ENCODE results near the gene ALKBH2. TPM values are rescaled to one million over a fixed set of nuclear protein-coding genes. Genes with fewer than 3 reads are reported as not detected.

ALKBH2 gene
- total RNA-seq: 10.6 to 13.1 TPM (median 12.7 TPM) in 3 replicates
- long read RNA-seq, partial matches to known transcripts: 4 of 14 reads
- long read RNA-seq, other reads (novel, unspliced or antisense): 6 of 14 reads

GRCh38 chr12:109093022-109093918, at the start of gene ALKBH2:
TSS of gene ALKBH2 (minus strand) at chr12:109093472. CDS start at chr12:109092786, 686 bp downstream.
- Mint-ChIP-seq H3K36me3 (ENCODE audit: low read depth) (peaks cover 6% of the 10 kb centered on the region), H3K4me3 (ENCODE audit: unreplicated experiment) (peak within 1 kb of the TSS; percentile 75), H3K27me3 (ENCODE audit: low read depth) (no peaks in the 10 kb centered on the region), H3K27ac (ENCODE audit: unreplicated experiment) (peak within 1 kb of the TSS; percentile 91), H3K9me3 (ENCODE audit: low read depth) (no peaks in the 10 kb centered on the region), H3K4me1 (ENCODE audit: low read depth) (peaks cover 33% of the 10 kb centered on the region)
- peak; percentile 95 for DNase-seq (ENCODE audit: low spot score)
- TF ChIP-seq, protein P1, sequence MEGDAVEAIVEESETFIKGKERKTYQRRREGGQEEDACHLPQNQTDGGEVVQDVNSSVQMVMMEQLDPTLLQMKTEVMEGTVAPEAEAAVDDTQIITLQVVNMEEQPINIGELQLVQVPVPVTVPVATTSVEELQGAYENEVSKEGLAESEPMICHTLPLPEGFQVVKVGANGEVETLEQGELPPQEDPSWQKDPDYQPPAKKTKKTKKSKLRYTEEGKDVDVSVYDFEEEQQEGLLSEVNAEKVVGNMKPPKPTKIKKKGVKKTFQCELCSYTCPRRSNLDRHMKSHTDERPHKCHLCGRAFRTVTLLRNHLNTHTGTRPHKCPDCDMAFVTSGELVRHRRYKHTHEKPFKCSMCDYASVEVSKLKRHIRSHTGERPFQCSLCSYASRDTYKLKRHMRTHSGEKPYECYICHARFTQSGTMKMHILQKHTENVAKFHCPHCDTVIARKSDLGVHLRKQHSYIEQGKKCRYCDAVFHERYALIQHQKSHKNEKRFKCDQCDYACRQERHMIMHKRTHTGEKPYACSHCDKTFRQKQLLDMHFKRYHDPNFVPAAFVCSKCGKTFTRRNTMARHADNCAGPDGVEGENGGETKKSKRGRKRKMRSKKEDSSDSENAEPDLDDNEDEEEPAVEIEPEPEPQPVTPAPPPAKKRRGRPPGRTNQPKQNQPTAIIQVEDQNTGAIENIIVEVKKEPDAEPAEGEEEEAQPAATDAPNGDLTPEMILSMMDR (IDR thresholded peaks at IDR 0.05): peak; percentile 98

DNA sequence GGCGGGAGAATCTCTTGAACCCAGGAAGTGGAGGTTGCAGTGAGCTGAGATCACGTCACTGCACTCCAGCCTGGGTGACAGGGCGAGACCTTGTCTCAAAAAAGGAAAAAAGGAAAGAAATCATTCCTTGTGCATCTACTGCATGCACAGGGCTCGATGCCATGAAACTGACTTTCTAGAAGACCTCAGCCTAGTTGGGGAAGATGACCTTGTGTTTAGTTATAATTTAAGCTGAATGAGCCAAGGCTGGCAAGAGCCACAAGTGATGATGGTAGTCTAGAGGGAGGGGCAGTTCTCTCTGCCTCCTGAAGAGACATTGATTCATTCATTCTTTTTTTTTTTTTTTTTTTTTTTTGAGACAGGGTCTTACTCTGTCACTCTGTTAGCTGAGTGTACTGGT, 47.3 kb upstream of the ALKBH2 start:
- TF ChIP-seq, protein P1 (IDR thresholded peaks at IDR 0.05): no peak
- DNase-seq (ENCODE audit: low spot score): no peak
- H3K4me3 Mint-ChIP-seq (ENCODE audit: unreplicated experiment): no peak overlapping the region
- peaks cover 1% of the 10 kb centered on the region for H3K27me3 Mint-ChIP-seq (ENCODE audit: low read depth)
- H3K36me3 Mint-ChIP-seq (ENCODE audit: low read depth): peaks cover 3% of the 10 kb centered on the region
- H3K4me1 Mint-ChIP-seq (ENCODE audit: low read depth): no peaks in the 10 kb centered on the region
- peaks cover 9% of the 10 kb centered on the region for H3K9me3 Mint-ChIP-seq (ENCODE audit: low read depth)
- H3K27ac Mint-ChIP-seq (ENCODE audit: unreplicated experiment): no peak overlapping the region

- no peak overlapping the region for H3K27ac Mint-ChIP-seq (ENCODE audit: unreplicated experiment)
- no peak for DNase-seq (ENCODE audit: low spot score)
- H3K4me3 Mint-ChIP-seq (ENCODE audit: unreplicated experiment): no peak overlapping the region
- TF ChIP-seq, protein P1 (IDR thresholded peaks at IDR 0.05): no peak
- peaks cover 4% of the 10 kb centered on the region for H3K36me3 Mint-ChIP-seq (ENCODE audit: low read depth)
- no peaks in the 10 kb centered on the region for H3K4me1 Mint-ChIP-seq (ENCODE audit: low read depth)
- peaks cover 16% of the 10 kb centered on the region for H3K9me3 Mint-ChIP-seq (ENCODE audit: low read depth)
- H3K27me3 Mint-ChIP-seq (ENCODE audit: low read depth): peaks cover 6% of the 10 kb centered on the region
Observed at GRCh38 chr12:109139791-109140190, 46.5 kb upstream of the ALKBH2 start.

DNA sequence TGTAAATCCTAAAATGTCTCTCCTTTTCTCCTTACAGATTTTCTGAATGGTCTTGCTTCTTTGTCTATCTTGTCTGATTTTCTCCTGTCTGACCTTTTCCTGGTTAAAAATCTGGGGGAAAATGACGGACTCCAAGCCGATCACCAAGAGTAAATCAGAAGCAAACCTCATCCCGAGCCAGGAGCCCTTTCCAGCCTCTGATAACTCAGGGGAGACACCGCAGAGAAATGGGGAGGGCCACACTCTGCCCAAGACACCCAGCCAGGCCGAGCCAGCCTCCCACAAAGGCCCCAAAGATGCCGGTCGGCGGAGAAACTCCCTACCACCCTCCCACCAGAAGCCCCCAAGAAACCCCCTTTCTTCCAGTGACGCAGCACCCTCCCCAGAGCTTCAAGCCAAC, 46.1 kb upstream of the ALKBH2 start:
- Mint-ChIP-seq H3K27me3 (ENCODE audit: low read depth) (peaks cover 6% of the 10 kb centered on the region), H3K9me3 (ENCODE audit: low read depth) (peaks cover 16% of the 10 kb centered on the region), H3K4me1 (ENCODE audit: low read depth) (no peaks in the 10 kb centered on the region), H3K27ac (ENCODE audit: unreplicated experiment) (no peak overlapping the region), H3K4me3 (ENCODE audit: unreplicated experiment) (no peak overlapping the region), H3K36me3 (ENCODE audit: low read depth) (peaks cover 4% of the 10 kb centered on the region)
- DNase-seq (ENCODE audit: low spot score): no peak
- TF ChIP-seq, protein P1 (IDR thresholded peaks at IDR 0.05): no peak

- peaks cover 16% of the 10 kb centered on the region for H3K9me3 Mint-ChIP-seq (ENCODE audit: low read depth)
- peaks cover 4% of the 10 kb centered on the region for H3K36me3 Mint-ChIP-seq (ENCODE audit: low read depth)
- H3K27ac Mint-ChIP-seq (ENCODE audit: unreplicated experiment): no peak overlapping the region
- DNase-seq (ENCODE audit: low spot score): no peak
- peaks cover 8% of the 10 kb centered on the region for H3K27me3 Mint-ChIP-seq (ENCODE audit: low read depth)
- no peak overlapping the region for H3K4me3 Mint-ChIP-seq (ENCODE audit: unreplicated experiment)
- no peaks in the 10 kb centered on the region for H3K4me1 Mint-ChIP-seq (ENCODE audit: low read depth)
- TF ChIP-seq, protein P1 (IDR thresholded peaks at IDR 0.05): no peak
Observed at GRCh38 chr12:109137055-109137454, 43.8 kb upstream of the ALKBH2 start.

Data from chondrocyte (in vitro differentiated cells).